ENCODE measurements around the gene DHRS2. TPM values are rescaled to one million over a fixed set of nuclear protein-coding genes. Genes with fewer than 3 reads are reported as not detected.

The DHRS2 gene
- polyA plus RNA-seq, 1 donor from 2014 or later = 1.3 TPM

DNA sequence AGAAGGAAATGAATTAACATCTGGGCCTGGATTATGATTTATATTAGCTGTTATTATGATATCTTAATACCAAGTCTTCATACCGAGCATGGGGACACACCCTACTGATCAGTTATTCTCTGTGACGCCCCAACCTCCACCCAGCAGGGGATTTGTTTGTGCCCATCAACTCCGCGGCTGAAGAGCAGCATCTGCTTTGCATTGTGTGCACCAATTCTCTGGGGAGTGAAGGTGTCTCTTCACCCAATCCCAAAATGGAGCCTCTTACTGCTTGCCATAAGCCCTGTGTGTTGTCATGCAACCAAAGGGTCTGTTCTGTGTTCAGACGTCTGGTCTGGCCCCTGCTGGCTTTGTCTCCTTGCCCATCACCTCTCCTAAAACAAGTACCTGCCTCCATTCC lies 25.4 kb downstream of the DHRS2 start:
- H3K79me2 ChIP-seq (replicated peaks; ENCODE audit: insufficient read depth, low read length) = no peaks in the 10 kb centered on the region
- no peak overlapping the region for H3K4me3 ChIP-seq (ENCODE audit: low read length)
- H3K9ac ChIP-seq (ENCODE audit: low read length) = no peak overlapping the region
- H4K20me1 ChIP-seq (ENCODE audit: insufficient read depth) = no peaks in the 10 kb centered on the region
- TF ChIP-seq MXI1 (conservative IDR thresholded peaks at IDR 0.05; ENCODE audit: poor library complexity, severe bottlenecking) (no peak), SMC3 (conservative IDR thresholded peaks at IDR 0.05; ENCODE audit: poor library complexity) (no peak), TAF1 (IDR thresholded peaks at IDR 0.05; ENCODE audit: low read depth) (no peak), POLR2AphosphoS5 (IDR thresholded peaks at IDR 0.05) (no peak), EP300 (conservative IDR thresholded peaks at IDR 0.05; ENCODE audit: poor library complexity, severe bottlenecking) (no peak), EZH2 (IDR thresholded peaks at IDR 0.05; ENCODE audit: borderline replicate concordance, insufficient read depth, low read length, poor library complexity, severe bottlenecking) (no peak), RAD21 (conservative IDR thresholded peaks at IDR 0.05) (no peak)
- TF ChIP-seq, protein P1, sequence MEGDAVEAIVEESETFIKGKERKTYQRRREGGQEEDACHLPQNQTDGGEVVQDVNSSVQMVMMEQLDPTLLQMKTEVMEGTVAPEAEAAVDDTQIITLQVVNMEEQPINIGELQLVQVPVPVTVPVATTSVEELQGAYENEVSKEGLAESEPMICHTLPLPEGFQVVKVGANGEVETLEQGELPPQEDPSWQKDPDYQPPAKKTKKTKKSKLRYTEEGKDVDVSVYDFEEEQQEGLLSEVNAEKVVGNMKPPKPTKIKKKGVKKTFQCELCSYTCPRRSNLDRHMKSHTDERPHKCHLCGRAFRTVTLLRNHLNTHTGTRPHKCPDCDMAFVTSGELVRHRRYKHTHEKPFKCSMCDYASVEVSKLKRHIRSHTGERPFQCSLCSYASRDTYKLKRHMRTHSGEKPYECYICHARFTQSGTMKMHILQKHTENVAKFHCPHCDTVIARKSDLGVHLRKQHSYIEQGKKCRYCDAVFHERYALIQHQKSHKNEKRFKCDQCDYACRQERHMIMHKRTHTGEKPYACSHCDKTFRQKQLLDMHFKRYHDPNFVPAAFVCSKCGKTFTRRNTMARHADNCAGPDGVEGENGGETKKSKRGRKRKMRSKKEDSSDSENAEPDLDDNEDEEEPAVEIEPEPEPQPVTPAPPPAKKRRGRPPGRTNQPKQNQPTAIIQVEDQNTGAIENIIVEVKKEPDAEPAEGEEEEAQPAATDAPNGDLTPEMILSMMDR (IDR thresholded peaks at IDR 0.05; ENCODE audit: poor library complexity, severe bottlenecking) = no peak
- TF ChIP-seq, protein P2, sequence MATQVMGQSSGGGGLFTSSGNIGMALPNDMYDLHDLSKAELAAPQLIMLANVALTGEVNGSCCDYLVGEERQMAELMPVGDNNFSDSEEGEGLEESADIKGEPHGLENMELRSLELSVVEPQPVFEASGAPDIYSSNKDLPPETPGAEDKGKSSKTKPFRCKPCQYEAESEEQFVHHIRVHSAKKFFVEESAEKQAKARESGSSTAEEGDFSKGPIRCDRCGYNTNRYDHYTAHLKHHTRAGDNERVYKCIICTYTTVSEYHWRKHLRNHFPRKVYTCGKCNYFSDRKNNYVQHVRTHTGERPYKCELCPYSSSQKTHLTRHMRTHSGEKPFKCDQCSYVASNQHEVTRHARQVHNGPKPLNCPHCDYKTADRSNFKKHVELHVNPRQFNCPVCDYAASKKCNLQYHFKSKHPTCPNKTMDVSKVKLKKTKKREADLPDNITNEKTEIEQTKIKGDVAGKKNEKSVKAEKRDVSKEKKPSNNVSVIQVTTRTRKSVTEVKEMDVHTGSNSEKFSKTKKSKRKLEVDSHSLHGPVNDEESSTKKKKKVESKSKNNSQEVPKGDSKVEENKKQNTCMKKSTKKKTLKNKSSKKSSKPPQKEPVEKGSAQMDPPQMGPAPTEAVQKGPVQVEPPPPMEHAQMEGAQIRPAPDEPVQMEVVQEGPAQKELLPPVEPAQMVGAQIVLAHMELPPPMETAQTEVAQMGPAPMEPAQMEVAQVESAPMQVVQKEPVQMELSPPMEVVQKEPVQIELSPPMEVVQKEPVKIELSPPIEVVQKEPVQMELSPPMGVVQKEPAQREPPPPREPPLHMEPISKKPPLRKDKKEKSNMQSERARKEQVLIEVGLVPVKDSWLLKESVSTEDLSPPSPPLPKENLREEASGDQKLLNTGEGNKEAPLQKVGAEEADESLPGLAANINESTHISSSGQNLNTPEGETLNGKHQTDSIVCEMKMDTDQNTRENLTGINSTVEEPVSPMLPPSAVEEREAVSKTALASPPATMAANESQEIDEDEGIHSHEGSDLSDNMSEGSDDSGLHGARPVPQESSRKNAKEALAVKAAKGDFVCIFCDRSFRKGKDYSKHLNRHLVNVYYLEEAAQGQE (IDR thresholded peaks at IDR 0.05; ENCODE audit: borderline replicate concordance) = no peak
- H3K27ac ChIP-seq (ENCODE audit: low read length) = no peak overlapping the region
- no peaks in the 10 kb centered on the region for H3K9me3 ChIP-seq (ENCODE audit: low read length)
- no peaks in the 10 kb centered on the region for H3F3A ChIP-seq (ENCODE audit: insufficient read depth, low read length, poor library complexity, severe bottlenecking)
- no peaks in the 10 kb centered on the region for H3K36me3 ChIP-seq (ENCODE audit: insufficient read depth, low read length)
- no peaks in the 10 kb centered on the region for H3K27me3 ChIP-seq (ENCODE audit: insufficient read depth, low read depth, low read length)
- no peaks in the 10 kb centered on the region for H3K9me2 ChIP-seq (ENCODE audit: insufficient read depth, low read length)
- H3K4me2 ChIP-seq (ENCODE audit: low read length) = no peak overlapping the region
- no peak overlapping the region for H2AFZ ChIP-seq (ENCODE audit: low read depth, low read length)

DNA sequence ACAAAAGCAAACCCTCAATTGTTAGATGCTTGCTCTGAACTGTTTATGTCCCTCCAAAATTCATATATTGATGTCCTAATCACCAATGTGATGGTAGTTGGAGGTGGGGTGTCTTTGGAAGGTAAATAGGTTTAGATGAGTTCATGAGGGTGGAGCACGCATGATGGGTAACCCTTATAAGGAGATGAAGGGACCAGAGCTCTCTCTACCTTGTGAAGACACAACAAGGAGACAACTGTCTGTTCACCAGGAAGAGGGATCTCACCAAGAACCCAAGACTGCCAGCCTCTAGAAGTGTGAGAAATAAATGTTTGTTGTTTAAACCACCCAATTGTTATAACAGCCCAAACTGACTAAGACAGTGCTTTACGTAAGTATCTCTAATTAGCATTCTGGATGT lies 27.0 kb downstream of the DHRS2 start:
- Histone ChIP-seq H3K27ac (ENCODE audit: low read length) (no peak overlapping the region), H3K36me3 (ENCODE audit: insufficient read depth, low read length) (no peaks in the 10 kb centered on the region), H3K27me3 (ENCODE audit: insufficient read depth, low read depth, low read length) (no peaks in the 10 kb centered on the region), H3K4me2 (ENCODE audit: low read length) (no peak overlapping the region), H2AFZ (ENCODE audit: low read depth, low read length) (no peak overlapping the region), H3K79me2 (replicated peaks; ENCODE audit: insufficient read depth, low read length) (no peaks in the 10 kb centered on the region), H3K9ac (ENCODE audit: low read length) (no peak overlapping the region), H3K9me2 (ENCODE audit: insufficient read depth, low read length) (no peaks in the 10 kb centered on the region), H3K4me3 (ENCODE audit: low read length) (no peak overlapping the region), H3F3A (ENCODE audit: insufficient read depth, low read length, poor library complexity, severe bottlenecking) (no peaks in the 10 kb centered on the region), H4K20me1 (ENCODE audit: insufficient read depth) (no peaks in the 10 kb centered on the region), H3K9me3 (ENCODE audit: low read length) (no peaks in the 10 kb centered on the region)
- TF ChIP-seq, protein P2 (IDR thresholded peaks at IDR 0.05; ENCODE audit: borderline replicate concordance) = no peak
- no peak for TF ChIP-seq RAD21 (conservative IDR thresholded peaks at IDR 0.05)
- no peak for TF ChIP-seq EP300 (conservative IDR thresholded peaks at IDR 0.05; ENCODE audit: poor library complexity, severe bottlenecking)
- no peak for TF ChIP-seq TAF1 (IDR thresholded peaks at IDR 0.05; ENCODE audit: low read depth)
- TF ChIP-seq POLR2AphosphoS5 (IDR thresholded peaks at IDR 0.05) = no peak
- no peak for TF ChIP-seq MXI1 (conservative IDR thresholded peaks at IDR 0.05; ENCODE audit: poor library complexity, severe bottlenecking)
- TF ChIP-seq EZH2 (IDR thresholded peaks at IDR 0.05; ENCODE audit: borderline replicate concordance, insufficient read depth, low read length, poor library complexity, severe bottlenecking) = no peak
- no peak for TF ChIP-seq SMC3 (conservative IDR thresholded peaks at IDR 0.05; ENCODE audit: poor library complexity)
- TF ChIP-seq, protein P1 (IDR thresholded peaks at IDR 0.05; ENCODE audit: poor library complexity, severe bottlenecking) = no peak
